ENCODE measurements around the gene MYO1F.
"Not testable (repeated sequence)": the region's sequence is repeated elsewhere in the genome, so short reads cannot be mapped to it uniquely, and the experiment has no call there.

The MYO1F gene

DNA sequence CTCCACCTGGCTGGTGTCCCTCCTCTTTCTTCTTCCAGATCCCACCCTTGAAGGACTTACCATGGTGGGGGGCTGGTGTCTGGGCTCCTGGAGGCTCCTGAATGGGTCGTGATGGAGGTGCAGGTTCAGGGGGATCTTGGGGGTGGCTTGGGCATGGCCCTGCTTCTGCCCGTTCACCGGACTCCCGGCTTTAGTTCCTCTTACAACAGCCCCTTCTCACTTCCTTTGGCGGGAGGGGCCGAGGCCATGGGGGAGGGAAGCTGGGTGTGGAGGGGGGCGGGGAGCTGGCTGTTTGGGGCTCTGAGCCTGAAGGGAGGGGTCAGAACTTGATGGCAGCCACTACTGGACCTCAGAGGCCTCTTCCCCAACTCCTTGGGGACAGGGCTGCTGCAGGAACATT, at the start of gene MYO1F:
Gene MYO1F, minus strand, starts transcription at position 196 of the 400 bp plus-strand sequence. Its CDS starts 133 bp downstream, at position 63.
- no peak for DNase-seq

DNA sequence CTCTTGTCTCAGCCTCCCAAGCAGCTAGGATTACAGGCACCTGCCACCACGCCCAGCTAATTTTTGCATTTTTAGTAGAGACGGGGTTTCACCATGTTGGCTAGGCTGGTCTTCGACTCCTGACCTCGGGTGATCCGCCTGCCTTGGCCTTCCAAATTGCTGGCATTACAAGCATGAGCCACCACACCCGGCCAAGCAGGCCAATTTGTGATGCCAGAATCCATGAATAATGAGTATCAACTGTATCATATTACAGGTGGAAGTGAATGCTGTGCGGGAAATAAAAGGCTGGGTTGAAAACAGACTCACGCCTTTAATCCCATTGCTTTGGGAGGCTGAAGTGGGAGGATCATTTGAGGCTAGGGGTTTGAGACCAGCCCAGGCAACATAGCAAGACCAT, 49.6 kb upstream of the MYO1F start:
- no peak for DNase-seq

DNA sequence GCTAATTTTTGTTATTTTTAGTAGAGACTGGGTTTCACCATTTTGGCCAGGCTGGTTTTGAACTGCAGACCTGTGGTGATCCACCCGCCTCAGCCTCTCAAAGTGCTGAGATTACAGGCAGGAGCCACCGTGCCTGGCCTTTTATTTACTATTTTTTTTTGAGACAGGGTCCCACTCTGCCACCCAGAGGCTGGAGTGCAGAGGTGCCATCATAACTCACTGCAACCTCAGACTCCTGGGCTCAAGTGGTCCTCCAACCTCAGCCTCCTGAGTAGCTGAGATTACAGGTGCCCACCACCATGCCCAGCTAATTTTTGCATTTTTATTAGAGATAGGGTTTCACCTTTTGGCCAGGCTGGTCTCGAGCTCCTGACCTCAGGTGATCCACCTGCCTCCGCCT, 45.6 kb upstream of the MYO1F start:
- not testable (repeated sequence) for DNase-seq

DNA sequence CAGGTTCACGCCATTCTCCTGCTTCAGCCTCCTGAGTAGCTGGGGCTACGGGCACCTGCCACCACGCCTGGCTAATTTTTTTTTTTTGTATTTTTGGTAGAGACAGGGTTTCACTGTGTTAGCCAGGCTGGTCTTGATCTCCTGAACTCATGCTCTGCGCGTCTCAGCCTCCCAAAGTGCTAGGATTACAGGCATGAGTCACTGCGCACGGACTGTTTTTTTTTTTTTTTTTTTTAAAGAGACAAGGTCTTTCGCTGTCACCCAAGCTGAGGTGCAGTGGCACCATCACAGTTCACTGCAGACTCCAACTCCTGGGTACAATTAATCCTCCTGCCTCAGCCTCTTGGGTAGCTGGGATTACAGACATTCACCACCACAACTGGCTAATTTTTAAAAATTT, 41.5 kb upstream of the MYO1F start:
- no peak for DNase-seq

- no peak for DNase-seq
Observed at GRCh38 chr19:8617984-8618383, 40.7 kb upstream of the MYO1F start.

GRCh38 chr19:8617325-8617724, 40.1 kb upstream of the MYO1F start:
- not testable (repeated sequence) for DNase-seq

GRCh38 chr19:8616861-8617260, 39.6 kb upstream of the MYO1F start:
- DNase-seq, result no peak

DNA sequence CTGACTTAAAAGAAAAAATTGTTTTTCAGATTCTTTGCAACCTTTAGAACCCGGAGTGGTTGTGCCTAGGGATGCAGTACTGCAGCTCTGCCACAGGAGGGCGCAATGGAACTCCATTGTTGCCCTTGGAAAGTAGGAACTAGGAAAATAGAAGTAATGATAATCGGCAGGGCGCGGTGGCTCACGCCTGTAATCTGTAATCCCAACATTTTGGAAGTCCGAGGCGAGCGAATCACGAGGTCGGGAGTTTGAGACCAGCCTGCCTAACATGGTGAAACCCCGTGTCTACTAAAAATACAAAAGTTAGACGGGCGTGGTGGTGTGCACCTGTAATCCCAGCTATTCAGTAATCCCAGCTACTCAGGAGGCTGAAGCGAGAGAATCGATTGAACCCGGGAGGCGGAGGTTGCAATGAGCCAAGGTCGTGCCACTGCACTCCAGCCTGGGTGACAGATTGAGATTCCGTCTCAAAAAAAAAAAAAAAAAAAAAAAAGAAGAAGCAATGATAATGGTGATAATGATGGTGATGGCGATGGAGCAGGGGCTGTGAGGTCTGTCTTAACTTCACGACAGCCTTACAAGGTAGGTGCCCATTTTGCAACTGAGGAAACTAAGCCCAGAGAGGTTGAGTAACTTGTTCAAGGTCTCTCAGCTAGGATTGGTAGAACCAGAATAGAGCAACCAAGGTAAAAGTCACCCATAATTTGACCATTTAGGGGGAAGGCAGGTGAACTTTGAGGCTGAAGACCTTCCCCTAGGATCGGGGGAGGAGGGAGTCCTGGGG, 38.8 kb upstream of the MYO1F start:
- DNase-seq, result no peak

GRCh38 chr19:8615024-8615423, 37.8 kb upstream of the MYO1F start:
- no peak for DNase-seq

DNA sequence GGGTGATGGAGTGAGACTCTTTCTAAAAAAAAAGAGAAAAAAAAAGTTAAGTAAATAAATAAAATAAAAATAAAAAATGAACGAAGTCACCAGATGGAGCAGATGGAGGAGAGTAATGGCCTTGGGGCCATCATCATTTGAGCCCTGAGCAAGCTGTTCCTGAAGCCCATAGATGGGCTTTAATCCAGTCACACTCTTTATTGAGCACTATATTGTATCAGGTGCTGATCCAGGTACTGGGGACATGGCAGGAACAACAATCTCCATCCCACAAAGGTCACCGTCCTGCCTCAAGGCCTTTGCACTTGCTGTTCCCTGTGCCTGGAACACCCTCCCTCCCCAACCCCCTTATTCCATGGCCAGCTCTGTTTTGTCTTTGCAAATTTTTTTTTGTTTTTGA, 37.2 kb upstream of the MYO1F start:
- no peak for DNase-seq

DNA sequence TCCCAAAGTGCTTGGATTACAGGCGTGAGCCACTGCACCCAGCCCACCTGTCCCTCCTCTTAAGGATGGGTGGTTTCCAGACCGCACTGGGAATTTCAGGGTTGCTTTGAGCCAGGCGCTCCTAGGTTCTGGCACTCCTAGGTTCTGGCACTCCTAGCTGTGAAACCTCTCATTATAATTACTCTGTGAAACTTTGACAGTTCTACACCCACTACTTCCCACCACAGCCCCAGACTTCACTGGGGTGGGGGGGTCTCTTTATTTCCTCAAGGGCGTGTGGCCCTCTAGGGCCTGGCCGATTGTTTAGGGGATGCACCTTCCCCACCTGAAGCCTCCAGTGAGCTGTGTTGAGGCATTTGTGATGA, 35.5 kb upstream of the MYO1F start:
- no peak for DNase-seq

- no peak for DNase-seq
Observed at GRCh38 chr19:8611877-8612806, 34.9 kb upstream of the MYO1F start.

DNA sequence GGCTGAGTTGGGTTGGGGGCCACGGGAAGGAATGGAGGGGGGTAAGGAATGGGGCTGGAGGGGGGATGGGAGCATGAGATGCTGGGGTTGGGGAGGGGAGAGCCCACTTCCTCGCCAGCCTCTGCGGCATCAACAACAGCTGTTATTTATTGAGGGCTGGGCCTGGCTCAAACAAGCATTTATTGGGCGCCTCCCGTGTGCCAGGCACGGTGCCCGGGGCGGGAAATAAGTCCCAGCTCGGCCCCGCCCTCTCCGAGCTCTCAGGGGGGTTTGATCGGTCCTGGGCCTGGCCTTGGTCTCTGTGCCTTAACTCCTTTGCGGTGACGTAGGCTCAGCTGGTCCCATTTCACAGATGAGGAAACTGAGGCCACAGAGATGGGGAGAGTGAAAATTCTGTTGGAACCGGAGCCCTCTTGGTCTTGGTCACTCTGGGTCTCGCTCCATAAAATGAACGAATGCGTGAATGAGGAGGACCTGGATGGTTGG, 34.2 kb upstream of the MYO1F start:
- DNase-seq, result no peak

GRCh38 chr19:8610936-8611300, 33.7 kb upstream of the MYO1F start:
- no peak for DNase-seq

DNA sequence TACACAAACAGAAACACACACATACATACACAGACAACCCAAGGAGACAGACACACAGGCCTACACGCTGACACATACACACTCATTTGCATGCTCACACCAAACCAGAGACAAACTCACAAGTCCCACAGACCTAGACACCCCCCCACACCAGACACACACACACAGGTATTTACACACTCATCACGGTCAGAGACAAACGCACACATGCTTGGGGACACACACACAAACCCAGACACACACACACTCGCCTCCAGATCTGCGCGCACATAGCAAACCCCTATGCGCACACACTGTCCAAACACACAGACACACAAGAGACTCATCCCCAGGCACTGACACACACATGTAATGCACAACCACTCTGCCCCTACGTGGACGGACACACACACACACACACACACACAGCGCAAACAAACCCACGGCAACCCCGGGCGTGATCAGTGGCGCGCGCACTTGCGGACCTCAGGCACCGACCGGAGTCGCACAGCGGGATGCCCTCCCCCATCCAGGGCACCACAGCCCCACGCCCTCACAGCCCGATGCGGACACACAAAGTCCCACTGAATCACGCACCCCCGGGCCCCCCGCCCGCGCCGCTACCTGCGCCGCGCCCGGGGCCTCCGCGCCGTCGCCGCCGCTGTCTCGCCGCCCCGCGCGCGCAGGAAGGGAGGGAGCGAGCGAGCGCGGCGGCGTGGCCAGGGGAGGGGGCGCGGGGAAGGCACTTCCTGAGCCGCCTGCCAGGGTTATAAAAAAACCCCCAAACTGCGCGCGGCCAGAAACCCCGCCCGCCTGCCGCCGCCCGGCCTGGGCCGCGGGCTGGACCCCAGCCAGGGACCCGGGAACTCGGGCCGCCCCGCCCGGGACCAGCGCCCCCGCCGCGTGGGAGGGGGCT, 33.0 kb upstream of the MYO1F start, which contains the start of gene ADAMTS10:
Gene ADAMTS10, minus strand, starts transcription at position 675 of the 895 bp plus-strand sequence. CDS start 5,005 bp downstream, outside the sequence.
- no peak for DNase-seq

DNA sequence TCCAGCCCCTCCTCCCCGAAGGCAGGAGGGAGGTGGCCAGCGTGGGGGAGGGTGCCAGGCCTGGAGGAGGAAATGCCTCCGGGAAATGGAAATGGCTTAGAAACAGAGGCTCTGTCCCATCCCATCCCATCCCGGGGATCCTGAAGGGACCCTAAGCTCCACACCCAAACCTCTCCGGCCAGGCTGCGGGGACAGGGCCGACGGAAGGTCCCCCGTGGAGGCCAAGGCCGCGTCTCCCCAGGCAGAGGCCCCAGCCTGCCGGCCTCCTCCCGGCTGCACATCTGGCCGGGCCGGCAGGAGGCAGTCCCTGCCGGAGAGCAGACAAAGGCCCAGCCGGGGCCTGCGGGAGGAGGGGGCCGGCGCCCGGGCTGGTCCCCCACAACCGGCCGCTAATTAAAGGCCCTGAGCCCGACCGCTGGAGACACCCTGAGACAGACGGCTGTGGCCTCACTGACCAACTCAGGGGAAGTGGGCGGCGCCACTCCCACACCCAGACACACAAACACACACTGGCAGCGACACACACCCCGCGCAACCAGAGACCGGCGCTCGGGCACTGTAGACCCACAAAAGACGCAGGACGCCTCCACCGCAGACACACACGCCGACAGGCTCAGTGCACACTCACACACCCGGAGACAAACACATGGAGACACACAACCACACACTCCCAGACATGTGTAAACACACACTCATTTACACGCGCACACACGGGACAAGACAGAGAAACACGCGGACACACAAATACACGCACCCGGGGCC, 32.2 kb upstream of the MYO1F start:
- no peak for DNase-seq

GRCh38 chr19:8608941-8609278, 31.7 kb upstream of the MYO1F start:
- DNase-seq, result no peak

DNA sequence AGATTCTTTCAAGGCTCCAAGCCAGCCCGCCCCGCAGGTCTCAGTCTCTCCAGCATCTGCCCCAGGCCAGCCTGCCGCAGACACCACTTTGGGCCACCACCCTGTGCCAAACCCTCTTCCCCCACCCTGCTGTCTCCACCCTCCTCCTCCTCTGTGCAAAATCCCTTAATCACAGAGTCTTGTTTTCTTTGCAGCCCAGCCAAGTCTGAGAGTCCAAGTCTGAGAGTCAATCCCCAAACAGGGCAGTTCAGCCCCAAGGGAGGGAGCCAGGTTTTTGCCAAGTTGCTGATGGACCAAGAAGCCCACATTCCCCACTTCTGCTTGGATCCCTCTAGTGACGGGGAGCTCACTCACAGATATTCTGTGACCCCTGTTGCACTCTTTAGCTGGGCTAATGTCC, 30.1 kb upstream of the MYO1F start:
- no peak for DNase-seq

GRCh38 chr19:8605514-8605913, 28.3 kb upstream of the MYO1F start:
- DNase-seq, result no peak

GRCh38 chr19:8601796-8602195, 24.6 kb upstream of the MYO1F start:
- DNase-seq, result no peak

DNA sequence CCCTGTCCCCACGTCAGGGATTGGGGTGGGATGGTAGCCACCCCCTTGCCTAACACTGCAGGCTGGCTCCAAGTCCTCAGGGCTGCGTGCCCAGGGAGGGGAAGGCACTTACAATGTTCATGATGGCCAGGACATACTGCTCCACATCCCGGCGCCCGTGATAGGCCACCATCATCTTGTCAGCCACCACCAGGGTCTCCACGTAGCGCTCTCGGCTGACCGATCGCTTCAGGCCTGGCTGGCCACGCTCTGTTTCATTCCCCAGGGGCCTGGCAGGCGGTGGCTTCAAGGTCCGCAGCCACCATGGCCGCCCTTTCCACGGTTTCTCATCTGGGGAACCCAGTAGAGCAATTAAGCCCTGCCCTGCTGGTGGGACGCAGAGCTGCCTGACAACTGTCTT, 23.6 kb upstream of the MYO1F start:
- DNase-seq, result no peak

GRCh38 chr19:8600064-8600463, 22.8 kb upstream of the MYO1F start:
- no peak for DNase-seq
